Activated T-cell treated with anti-CD3 and anti-CD28 coated beads for 1 hour (primary cell): ENCODE measurements around the gene EFHB.
"Not testable (repeated sequence)": the region's sequence is repeated elsewhere in the genome, so short reads cannot be mapped to it uniquely, and the experiment has no call there.

Source experiments
- DNase-seq: peaks from one replicate; pipeline ENCODE4 v3.0.0-alpha.2; 2020; ENCODE audit warnings: low read depth

EFHB gene

GRCh38 chr3:19931767-19932188 lies 2.2 kb downstream of the EFHB start:
- no peak for DNase-seq

- no peak for DNase-seq
These were observed 2.8 kb downstream of the EFHB start for GRCh38 chr3:19931180-19931692.

GRCh38 chr3:19920401-19921080 lies 13.5 kb downstream of the EFHB start:
- no peak for DNase-seq

DNA sequence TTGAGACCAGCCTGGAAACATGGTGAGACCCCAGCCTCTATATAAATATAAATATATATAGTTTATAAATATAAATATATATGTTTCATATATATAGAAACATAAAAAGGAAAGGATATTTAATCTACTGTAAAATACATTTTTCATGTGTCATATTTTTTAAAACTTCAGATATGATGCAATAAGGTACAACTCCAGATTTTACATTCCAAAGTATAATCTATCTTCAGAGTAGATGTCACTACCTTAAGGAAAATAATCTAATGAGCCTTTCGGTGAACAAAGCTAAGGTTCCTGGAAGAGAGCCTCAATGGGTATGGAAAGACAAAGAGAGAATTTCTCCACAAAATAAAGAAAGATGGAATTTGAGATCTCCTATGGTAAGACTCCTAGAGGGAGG lies 16.9 kb downstream of the EFHB start:
- DNase-seq, result no peak

DNA sequence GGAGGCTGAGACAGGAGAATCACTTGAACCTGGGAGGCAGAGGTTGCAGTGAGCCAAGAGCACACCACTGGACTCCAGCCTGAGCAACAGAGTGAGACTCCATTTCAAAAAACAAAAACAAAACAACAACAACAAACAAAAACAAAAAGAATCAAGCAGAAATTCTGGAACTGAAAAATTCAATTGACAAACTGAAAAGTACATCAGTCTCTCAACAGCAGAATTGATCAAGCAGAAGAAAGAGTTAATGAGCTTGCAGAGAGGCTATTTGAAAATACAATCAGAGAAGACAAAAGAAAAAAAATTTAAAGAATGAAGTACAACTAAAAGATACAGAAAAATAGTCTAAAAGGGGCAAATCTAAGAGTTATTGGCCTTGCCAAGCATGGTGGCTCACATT lies 22.6 kb downstream of the EFHB start:
- DNase-seq, result no peak

- DNase-seq, result no peak
These were observed 26.5 kb downstream of the EFHB start for GRCh38 chr3:19907523-19907922.

- DNase-seq, result no peak
These were observed 30.4 kb downstream of the EFHB start for GRCh38 chr3:19903649-19904048.

DNA sequence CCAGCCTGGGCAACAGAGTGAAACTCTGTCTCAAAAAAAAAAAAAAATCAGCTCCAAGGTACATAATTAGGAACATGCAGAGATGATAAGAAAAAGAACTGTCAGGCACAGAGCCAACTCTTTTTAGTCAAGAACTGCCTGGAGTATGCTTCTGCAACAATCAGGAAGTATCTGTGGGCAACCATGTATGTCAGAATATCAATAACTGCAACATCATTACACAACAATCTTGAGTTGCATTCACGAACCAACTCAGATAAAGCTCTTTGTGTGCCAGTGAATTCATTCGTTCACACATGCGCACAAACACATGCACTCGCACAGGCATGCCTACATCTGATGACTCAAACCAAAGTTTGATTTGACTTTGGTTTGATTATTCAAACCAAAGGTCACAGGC lies 32.1 kb downstream of the EFHB start:
- no peak for DNase-seq

DNA sequence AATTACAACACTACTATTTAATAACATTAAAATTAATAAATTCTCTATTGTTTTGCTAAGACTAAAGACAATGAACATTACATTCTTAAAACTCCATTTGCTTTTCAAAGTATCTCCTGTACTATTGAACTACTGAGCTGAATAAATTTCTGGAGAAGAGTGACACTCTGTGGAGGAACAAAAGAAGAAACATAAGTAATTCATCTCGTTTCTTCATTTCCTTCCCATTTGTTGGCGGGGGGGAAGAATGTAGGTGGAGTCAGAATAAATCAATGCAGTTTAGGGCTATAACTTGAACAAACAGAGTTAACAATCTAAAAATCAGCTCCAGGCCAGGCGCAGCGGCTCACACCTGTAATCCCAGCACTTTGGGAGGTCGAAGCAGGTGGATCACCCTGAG lies 32.7 kb downstream of the EFHB start:
- DNase-seq, result no peak

GRCh38 chr3:19899833-19900232 lies 34.2 kb downstream of the EFHB start:
- DNase-seq, result not testable (repeated sequence)

DNA sequence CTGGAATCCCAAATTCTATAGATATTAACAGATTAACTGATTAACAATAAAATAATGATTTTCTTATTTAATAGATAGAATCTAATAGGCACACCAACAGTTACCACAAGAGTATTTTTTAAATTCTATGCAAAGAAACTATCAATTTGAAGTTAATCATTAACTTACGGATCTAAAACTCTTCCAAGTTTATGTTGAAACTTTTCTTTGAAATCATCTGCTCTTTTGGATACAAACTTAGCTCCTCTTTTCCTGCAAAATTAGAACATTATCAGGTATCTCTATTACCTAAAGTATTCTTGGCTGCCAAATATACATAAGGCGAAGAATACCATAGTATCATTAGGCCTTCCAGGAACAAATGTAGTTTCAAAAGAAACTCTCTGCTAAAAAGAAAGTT lies 34.8 kb downstream of the EFHB start:
- DNase-seq, result no peak

DNA sequence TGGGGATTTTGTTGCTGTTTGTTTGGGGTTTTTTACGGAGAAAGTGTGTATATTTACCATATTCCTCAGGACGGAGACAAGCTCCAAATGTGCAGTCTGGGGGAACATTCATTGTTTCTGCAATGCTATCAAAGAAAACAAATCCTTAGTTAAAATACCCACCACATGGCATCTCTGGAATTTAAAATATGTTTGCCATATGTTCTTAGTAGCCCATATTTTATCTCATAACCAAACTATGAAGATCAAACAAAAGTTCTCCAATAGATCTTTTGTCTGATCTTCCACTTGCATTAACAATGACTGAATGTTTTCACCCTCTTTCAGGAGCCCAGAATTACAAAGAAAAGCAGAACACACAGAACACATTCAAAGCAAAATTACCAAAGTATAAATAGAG lies 35.3 kb downstream of the EFHB start:
- DNase-seq, result no peak

DNA sequence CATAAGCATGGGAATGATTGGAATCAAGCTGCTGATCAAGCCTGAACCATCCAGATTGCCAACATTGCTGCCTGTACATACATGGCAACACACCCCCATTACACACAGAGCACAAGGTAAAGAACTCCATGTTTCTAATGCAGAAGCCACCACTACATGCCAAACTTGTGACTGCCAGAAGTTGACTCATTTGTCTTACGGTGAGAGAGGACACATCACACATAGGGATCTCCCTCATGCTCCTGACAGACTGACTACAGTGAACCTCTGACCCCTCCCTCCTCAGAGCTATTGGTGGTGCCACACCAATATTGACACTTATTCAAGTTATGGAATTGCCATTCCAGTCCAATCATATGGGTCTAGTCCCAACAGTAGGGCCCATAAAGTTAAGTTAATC lies 42.3 kb downstream of the EFHB start:
- no peak for DNase-seq

DNA sequence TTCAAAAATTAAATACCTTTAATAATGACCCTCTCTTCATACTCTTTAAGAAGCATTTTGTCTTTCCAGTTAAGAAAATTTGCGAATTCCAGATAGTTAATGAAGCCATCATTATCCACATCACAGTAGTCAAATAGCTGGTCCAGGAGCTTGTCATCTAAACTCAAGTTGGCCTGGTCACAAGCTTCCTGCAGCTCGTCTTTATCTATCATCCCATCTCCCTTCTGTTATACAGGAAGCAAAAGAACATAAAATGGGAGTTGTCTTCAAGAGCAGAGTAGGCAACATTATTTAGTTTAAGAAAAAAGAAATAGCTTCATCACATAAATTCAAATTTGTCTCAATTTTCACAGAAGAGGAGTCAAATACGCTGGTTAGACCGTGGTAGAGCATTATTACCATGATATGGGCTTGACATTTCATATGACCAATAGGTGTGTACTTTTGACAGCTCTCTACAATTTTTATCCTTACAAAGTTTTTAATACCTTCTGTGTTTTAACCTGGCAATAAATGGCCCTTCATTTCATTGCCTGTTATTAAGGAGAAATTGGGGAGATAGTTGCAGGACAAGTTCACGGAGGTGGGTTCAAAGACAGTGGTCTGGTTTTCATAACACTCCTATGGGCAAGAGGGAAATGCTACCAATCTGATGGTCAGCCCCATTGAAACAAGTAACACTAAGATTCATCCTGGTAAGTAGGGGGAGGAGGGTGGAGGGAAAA lies 45.4 kb downstream of the EFHB start:
- no peak for DNase-seq

DNA sequence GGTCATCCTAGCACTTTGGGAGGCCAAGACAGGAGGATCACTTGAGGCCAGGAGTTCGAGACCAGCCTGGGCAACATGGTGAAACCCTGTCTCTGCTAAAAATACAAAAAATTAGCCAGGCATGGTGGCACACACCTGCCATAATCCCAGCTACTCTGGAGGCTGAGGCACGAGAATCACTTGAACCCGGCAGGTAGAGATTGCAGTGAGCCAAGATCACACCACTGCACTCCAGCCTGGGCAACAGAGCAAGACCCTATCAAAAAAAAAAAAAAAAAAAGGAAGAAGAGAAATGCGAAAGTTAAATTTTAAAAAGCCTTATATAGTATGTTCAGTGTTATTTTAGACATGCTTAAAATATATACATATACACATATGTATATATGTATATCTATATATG lies 46.9 kb downstream of the EFHB start:
- DNase-seq, result not testable (repeated sequence)

- no peak for DNase-seq
These were observed 47.6 kb downstream of the EFHB start for GRCh38 chr3:19886404-19886803.

GRCh38 chr3:19885468-19885867 lies 48.5 kb downstream of the EFHB start:
- DNase-seq, result no peak

GRCh38 chr3:19881852-19882251 lies 52.2 kb downstream of the EFHB start:
- no peak for DNase-seq

GRCh38 chr3:19881036-19881435 lies 53.0 kb downstream of the EFHB start:
- DNase-seq, result no peak

DNA sequence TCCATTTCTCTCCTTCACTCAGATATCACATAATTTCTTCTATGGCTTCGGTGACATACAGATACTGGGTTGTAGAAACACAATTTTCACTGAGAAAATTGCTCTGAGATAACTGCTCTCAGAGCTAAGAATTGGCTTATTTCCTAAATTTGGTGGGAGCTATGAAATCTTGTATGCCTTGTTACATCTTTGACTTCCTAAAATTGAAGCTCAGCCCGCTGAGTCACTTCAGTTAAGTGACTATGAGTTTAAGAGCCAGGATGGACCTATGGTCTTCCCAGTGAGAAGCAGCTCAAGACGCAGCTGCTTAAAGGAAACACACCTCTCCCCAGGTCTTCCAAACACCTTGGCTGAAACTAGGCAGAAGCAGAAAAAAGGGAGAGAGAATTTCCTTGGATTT lies 56.4 kb downstream of the EFHB start:
- DNase-seq, result no peak

DNA sequence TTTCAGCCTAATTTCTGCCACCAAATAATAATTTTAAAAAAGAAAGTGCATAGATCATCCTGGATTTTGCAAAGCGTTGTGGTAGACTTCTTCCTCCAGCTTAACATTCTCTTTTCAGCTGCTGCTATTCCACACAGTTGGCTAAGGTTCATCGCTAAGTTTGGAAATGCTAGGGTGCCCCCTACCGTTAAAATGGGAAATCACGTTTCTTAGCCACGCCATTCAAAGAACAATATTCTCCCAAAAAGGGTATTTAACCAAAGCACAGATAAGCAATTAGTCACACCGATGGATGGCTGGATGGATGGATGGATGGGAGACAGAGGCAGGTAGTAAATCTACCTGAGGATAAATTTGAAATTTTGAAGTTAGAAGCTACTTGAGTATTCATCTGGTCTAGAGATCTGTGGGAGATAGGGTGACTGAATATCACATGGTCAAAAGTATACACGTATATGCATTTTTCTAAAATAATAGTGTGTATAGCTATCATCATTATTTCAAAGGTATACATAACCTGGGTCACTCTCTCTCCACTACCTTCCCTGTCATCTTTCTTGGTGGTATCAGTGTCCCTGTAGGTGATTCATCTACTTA lies 67.2 kb downstream of the EFHB start:
- DNase-seq, result no peak

GRCh38 chr3:19855318-19855717 lies 78.7 kb downstream of the EFHB start:
- not testable (repeated sequence) for DNase-seq

- not testable (repeated sequence) for DNase-seq
These were observed 87.4 kb downstream of the EFHB start for GRCh38 chr3:19846609-19847008.
